ENCODE results near the gene ABLIM1.

Gene ABLIM1

GRCh38 chr10:114515298-114515914, 142.7 kb downstream of the ABLIM1 start:
- 73% methylated on average over 5 of the region's 6 CpGs for WGBS
- H3K27me3 ChIP-seq (ENCODE audit: insufficient read depth, low read length) = no peaks in the 10 kb centered on the region
- no peak overlapping the region for H3K4me3 ChIP-seq (ENCODE audit: low read length)
- H3K27ac ChIP-seq (ENCODE audit: low read depth, low read length) = peak overlapping the region; percentile 68
- H3K36me3 ChIP-seq (ENCODE audit: insufficient read depth, low read length) = no peaks in the 10 kb centered on the region
- peak overlapping the region; percentile 3; the same call in 1 of the 2 replicates for H3K9ac ChIP-seq (ENCODE audit: low read depth, low read length)
- peaks cover 42% of the 10 kb centered on the region for H3K4me1 ChIP-seq (ENCODE audit: insufficient read depth, low read length)
- H3K9me3 ChIP-seq (ENCODE audit: insufficient read depth, low read depth, low read length) = no peaks in the 10 kb centered on the region

GRCh38 chr10:114513381-114513792, 144.7 kb downstream of the ABLIM1 start:
- Histone ChIP-seq H3K9ac (ENCODE audit: low read depth, low read length) (no peak overlapping the region), H3K36me3 (ENCODE audit: insufficient read depth, low read length) (no peaks in the 10 kb centered on the region), H3K4me1 (ENCODE audit: insufficient read depth, low read length) (peaks cover 21% of the 10 kb centered on the region), H3K27ac (ENCODE audit: low read depth, low read length) (no peak overlapping the region), H3K9me3 (ENCODE audit: insufficient read depth, low read depth, low read length) (no peaks in the 10 kb centered on the region), H3K4me3 (ENCODE audit: low read length) (no peak overlapping the region), H3K27me3 (ENCODE audit: insufficient read depth, low read length) (no peaks in the 10 kb centered on the region)
- WGBS = 88% methylated on average over 5 of the region's 5 CpGs

GRCh38 chr10:114511881-114512280, 146.2 kb downstream of the ABLIM1 start:
- H3K36me3 ChIP-seq (ENCODE audit: insufficient read depth, low read length) = no peaks in the 10 kb centered on the region
- H3K4me1 ChIP-seq (ENCODE audit: insufficient read depth, low read length) = peaks cover 16% of the 10 kb centered on the region
- no peak overlapping the region for H3K9ac ChIP-seq (ENCODE audit: low read depth, low read length)
- H3K4me3 ChIP-seq (ENCODE audit: low read length) = no peak overlapping the region
- no peaks in the 10 kb centered on the region for H3K9me3 ChIP-seq (ENCODE audit: insufficient read depth, low read depth, low read length)
- H3K27me3 ChIP-seq (ENCODE audit: insufficient read depth, low read length) = no peaks in the 10 kb centered on the region
- 95% methylated on average over 5 of the region's 5 CpGs for WGBS
- H3K27ac ChIP-seq (ENCODE audit: low read depth, low read length) = no peak overlapping the region

- Histone ChIP-seq H3K4me1 (ENCODE audit: insufficient read depth, low read length) (0 out of 2 replicates have a peak, but pooled peaks cover 3% of the 10 kb centered on the region), H3K9ac (ENCODE audit: low read depth, low read length) (no peak overlapping the region), H3K36me3 (ENCODE audit: insufficient read depth, low read length) (no peaks in the 10 kb centered on the region), H3K9me3 (ENCODE audit: insufficient read depth, low read depth, low read length) (no peaks in the 10 kb centered on the region), H3K27me3 (ENCODE audit: insufficient read depth, low read length) (no peaks in the 10 kb centered on the region), H3K4me3 (ENCODE audit: low read length) (no peak overlapping the region), H3K27ac (ENCODE audit: low read depth, low read length) (no peak overlapping the region)
- 97% methylated on average over 2 of the region's 3 CpGs for whole genome bisulfite sequencing
These were observed 149.7 kb downstream of the ABLIM1 start for GRCh38 chr10:114508376-114508775.

- Histone ChIP-seq H3K4me3 (ENCODE audit: low read length) (no peak overlapping the region), H3K9ac (ENCODE audit: low read depth, low read length) (no peak overlapping the region), H3K9me3 (ENCODE audit: insufficient read depth, low read depth, low read length) (no peaks in the 10 kb centered on the region), H3K4me1 (ENCODE audit: insufficient read depth, low read length) (0 out of 2 replicates have a peak, but pooled peaks cover 3% of the 10 kb centered on the region), H3K36me3 (ENCODE audit: insufficient read depth, low read length) (no peaks in the 10 kb centered on the region), H3K27ac (ENCODE audit: low read depth, low read length) (no peak overlapping the region), H3K27me3 (ENCODE audit: insufficient read depth, low read length) (no peaks in the 10 kb centered on the region)
- 77% methylated on average over 4 of the region's 4 CpGs for WGBS
These were observed 150.6 kb downstream of the ABLIM1 start for GRCh38 chr10:114507449-114507848.

GRCh38 chr10:114506871-114507385, 151.1 kb downstream of the ABLIM1 start:
- Histone ChIP-seq H3K27ac (ENCODE audit: low read depth, low read length) (no peak overlapping the region), H3K9ac (ENCODE audit: low read depth, low read length) (no peak overlapping the region), H3K36me3 (ENCODE audit: insufficient read depth, low read length) (no peaks in the 10 kb centered on the region), H3K27me3 (ENCODE audit: insufficient read depth, low read length) (no peaks in the 10 kb centered on the region), H3K9me3 (ENCODE audit: insufficient read depth, low read depth, low read length) (no peaks in the 10 kb centered on the region), H3K4me3 (ENCODE audit: low read length) (no peak overlapping the region), H3K4me1 (ENCODE audit: insufficient read depth, low read length) (0 out of 2 replicates have a peak, but pooled peaks cover 3% of the 10 kb centered on the region)
- 99% methylated on average over 2 of the region's 3 CpGs for WGBS

GRCh38 chr10:114504769-114505579, 153.1 kb downstream of the ABLIM1 start:
- Histone ChIP-seq H3K9ac (ENCODE audit: low read depth, low read length) (no peak overlapping the region), H3K4me1 (ENCODE audit: insufficient read depth, low read length) (0 out of 2 replicates have a peak, but pooled peaks cover 3% of the 10 kb centered on the region), H3K9me3 (ENCODE audit: insufficient read depth, low read depth, low read length) (no peaks in the 10 kb centered on the region), H3K27ac (ENCODE audit: low read depth, low read length) (no peak overlapping the region), H3K27me3 (ENCODE audit: insufficient read depth, low read length) (no peaks in the 10 kb centered on the region), H3K36me3 (ENCODE audit: insufficient read depth, low read length) (no peaks in the 10 kb centered on the region), H3K4me3 (ENCODE audit: low read length) (no peak overlapping the region)
- WGBS = 80% methylated on average over 3 of the region's 3 CpGs

GRCh38 chr10:114502074-114502473, 156.0 kb downstream of the ABLIM1 start:
- no peaks in the 10 kb centered on the region for H3K27me3 ChIP-seq (ENCODE audit: insufficient read depth, low read length)
- no peaks in the 10 kb centered on the region for H3K9me3 ChIP-seq (ENCODE audit: insufficient read depth, low read depth, low read length)
- no peak overlapping the region for H3K9ac ChIP-seq (ENCODE audit: low read depth, low read length)
- WGBS = 92% methylated on average over 1 of the region's 1 CpG
- H3K4me1 ChIP-seq (ENCODE audit: insufficient read depth, low read length) = 0 out of 2 replicates have a peak, but pooled peaks cover 3% of the 10 kb centered on the region
- H3K4me3 ChIP-seq (ENCODE audit: low read length) = no peak overlapping the region
- H3K27ac ChIP-seq (ENCODE audit: low read depth, low read length) = no peak overlapping the region
- no peaks in the 10 kb centered on the region for H3K36me3 ChIP-seq (ENCODE audit: insufficient read depth, low read length)

- no peaks in the 10 kb centered on the region for H3K27me3 ChIP-seq (ENCODE audit: insufficient read depth, low read length)
- H3K4me1 ChIP-seq (ENCODE audit: insufficient read depth, low read length) = 0 out of 2 replicates have a peak, but pooled peaks cover 3% of the 10 kb centered on the region
- H3K27ac ChIP-seq (ENCODE audit: low read depth, low read length) = no peak overlapping the region
- no peaks in the 10 kb centered on the region for H3K36me3 ChIP-seq (ENCODE audit: insufficient read depth, low read length)
- no peak overlapping the region for H3K4me3 ChIP-seq (ENCODE audit: low read length)
- no peak overlapping the region for H3K9ac ChIP-seq (ENCODE audit: low read depth, low read length)
- WGBS = 83% methylated on average over 1 of the region's 1 CpG
- no peaks in the 10 kb centered on the region for H3K9me3 ChIP-seq (ENCODE audit: insufficient read depth, low read depth, low read length)
These were observed 156.4 kb downstream of the ABLIM1 start for GRCh38 chr10:114501650-114502049.

- 100% methylated on average over 1 of the region's 2 CpGs for WGBS
- Histone ChIP-seq H3K4me3 (ENCODE audit: low read length) (no peak overlapping the region), H3K36me3 (ENCODE audit: insufficient read depth, low read length) (no peaks in the 10 kb centered on the region), H3K4me1 (ENCODE audit: insufficient read depth, low read length) (0 out of 2 replicates have a peak, but pooled peaks cover 3% of the 10 kb centered on the region), H3K27ac (ENCODE audit: low read depth, low read length) (no peak overlapping the region), H3K27me3 (ENCODE audit: insufficient read depth, low read length) (no peaks in the 10 kb centered on the region), H3K9me3 (ENCODE audit: insufficient read depth, low read depth, low read length) (no peaks in the 10 kb centered on the region), H3K9ac (ENCODE audit: low read depth, low read length) (no peak overlapping the region)
These were observed 157.4 kb downstream of the ABLIM1 start for GRCh38 chr10:114500643-114501042.

- Histone ChIP-seq H3K9ac (ENCODE audit: low read depth, low read length) (no peak overlapping the region), H3K4me1 (ENCODE audit: insufficient read depth, low read length) (no peaks in the 10 kb centered on the region), H3K27me3 (ENCODE audit: insufficient read depth, low read length) (no peaks in the 10 kb centered on the region), H3K36me3 (ENCODE audit: insufficient read depth, low read length) (peaks cover 5% of the 10 kb centered on the region), H3K9me3 (ENCODE audit: insufficient read depth, low read depth, low read length) (no peaks in the 10 kb centered on the region), H3K27ac (ENCODE audit: low read depth, low read length) (no peak overlapping the region), H3K4me3 (ENCODE audit: low read length) (no peak overlapping the region)
- 95% methylated on average over 8 of the region's 8 CpGs for WGBS
These were observed 158.4 kb downstream of the ABLIM1 start for GRCh38 chr10:114499630-114500190.
